OCI-M2 (cell line): ENCODE results near the gene MAP3K12.

Source experiments
- DNase-seq: peaks from one replicate; lab custom pipeline; 2025; ENCODE audit not compliant: unreplicated experiment; lab: John Stamatoyannopoulos, UW

Gene MAP3K12

GRCh38 chr12:53510181-53510812 is 11.0 kb upstream of the MAP3K12 start:
- no peak for DNase-seq

GRCh38 chr12:53508534-53509170 is 9.4 kb upstream of the MAP3K12 start:
- peak; percentile 48 for DNase-seq

- DNase-seq = no peak
These were observed 8.3 kb upstream of the MAP3K12 start for GRCh38 chr12:53507603-53507885.

- DNase-seq = no peak
These were observed 7.8 kb upstream of the MAP3K12 start, which contains the start of gene NPFF for GRCh38 chr12:53506881-53507602. TSS of gene NPFF (minus strand) at chr12:53507484. CDS start at chr12:53507474, 10 bp downstream.

GRCh38 chr12:53506450-53506785 is 7.2 kb upstream of the MAP3K12 start:
- no peak for DNase-seq

- no peak for DNase-seq
These were observed 6.5 kb upstream of the MAP3K12 start for GRCh38 chr12:53505555-53506449.

GRCh38 chr12:53505086-53505485 is 5.8 kb upstream of the MAP3K12 start:
- DNase-seq = no peak

- DNase-seq = no peak
These were observed 5.0 kb upstream of the MAP3K12 start for GRCh38 chr12:53504004-53504920.

- no peak for DNase-seq
These were observed 3.9 kb upstream of the MAP3K12 start for GRCh38 chr12:53502983-53503728.

GRCh38 chr12:53502331-53502730 is 3.1 kb upstream of the MAP3K12 start:
- no peak for DNase-seq

GRCh38 chr12:53501615-53502181 is 2.4 kb upstream of the MAP3K12 start:
- no peak for DNase-seq

GRCh38 chr12:53500776-53501614 is 1.7 kb upstream of the MAP3K12 start, which contains the start of gene TARBP2:
TSS of gene TARBP2 (plus strand) at chr12:53501283. CDS start at chr12:53501409, 126 bp downstream.
- peak; percentile 93 for DNase-seq

GRCh38 chr12:53500142-53500775 is 1.0 kb upstream of the MAP3K12 start:
- no peak for DNase-seq

GRCh38 chr12:53498235-53498630 is 1.0 kb downstream of the MAP3K12 start:
- DNase-seq = no peak

- DNase-seq = no peak
These were observed 1.8 kb downstream of the MAP3K12 start for GRCh38 chr12:53497461-53497860.

- no peak for DNase-seq
These were observed 2.6 kb downstream of the MAP3K12 start for GRCh38 chr12:53496752-53497032.

- no peak for DNase-seq
These were observed 3.1 kb downstream of the MAP3K12 start for GRCh38 chr12:53495903-53496751.
